GM21367 (cell line): ENCODE results near the gene IL20.
A peak's percentile ranks its signal among the peaks of the same experiment; 100 is the strongest.

ENCODE experiments used
- ATAC-seq: cut with Tn5 transposase; IDR thresholded peaks from one replicate; pipeline ENCODE4 v1.9.1; 2021; ENCODE audit not compliant: unreplicated experiment

The IL20 gene

GRCh38 chr1:206864939-206865671, at the start of gene IL20:
Gene IL20 (plus strand): TSS chr1:206865623. CDS start chr1:206865853, 230 bp downstream.
- ATAC-seq: no peak

- ATAC-seq: peak; percentile 58
Measured at GRCh38 chr1:206816390-206817287, 48.8 kb upstream of the IL20 start.

GRCh38 chr1:206821493-206821892, 43.9 kb upstream of the IL20 start:
- ATAC-seq: no peak

GRCh38 chr1:206823727-206824126, 41.7 kb upstream of the IL20 start:
- no peak for ATAC-seq

GRCh38 chr1:206824331-206824730, 41.1 kb upstream of the IL20 start:
- no peak for ATAC-seq

GRCh38 chr1:206826394-206826793, 39.0 kb upstream of the IL20 start:
- ATAC-seq: no peak

- no peak for ATAC-seq
Measured at GRCh38 chr1:206828061-206828460, 37.4 kb upstream of the IL20 start.

GRCh38 chr1:206828765-206829164, 36.7 kb upstream of the IL20 start:
- no peak for ATAC-seq

GRCh38 chr1:206829282-206829681, 36.1 kb upstream of the IL20 start:
- no peak for ATAC-seq

- ATAC-seq: no peak
Measured at GRCh38 chr1:206829875-206830274, 35.5 kb upstream of the IL20 start.

- ATAC-seq: no peak
Measured at GRCh38 chr1:206831650-206832049, 33.8 kb upstream of the IL20 start.

GRCh38 chr1:206832352-206832880, 33.0 kb upstream of the IL20 start:
- ATAC-seq: no peak

- ATAC-seq: no peak
Measured at GRCh38 chr1:206833106-206833680, 32.2 kb upstream of the IL20 start.

- no peak for ATAC-seq
Measured at GRCh38 chr1:206833801-206834200, 31.6 kb upstream of the IL20 start.

GRCh38 chr1:206834217-206834616, 31.2 kb upstream of the IL20 start:
- no peak for ATAC-seq

- ATAC-seq: no peak
Measured at GRCh38 chr1:206834711-206835110, 30.7 kb upstream of the IL20 start.

GRCh38 chr1:206835186-206835585, 30.2 kb upstream of the IL20 start:
- ATAC-seq: no peak

- ATAC-seq: no peak
Measured at GRCh38 chr1:206836111-206836510, 29.3 kb upstream of the IL20 start.

GRCh38 chr1:206839006-206839560, 26.3 kb upstream of the IL20 start:
- no peak for ATAC-seq

- ATAC-seq: no peak
Measured at GRCh38 chr1:206839857-206840256, 25.6 kb upstream of the IL20 start.

GRCh38 chr1:206841609-206842323, 23.7 kb upstream of the IL20 start:
- no peak for ATAC-seq
